OCI-LY3 (cell line): Measurements from ENCODE around the gene ANKMY2.

Source experiments
- H2AFZ ChIP-seq: fragments of 200-600, 300-600 bp; shearing (Covaris generic); 2 replicates; pipeline ENCODE4 v1.6.0; 2014; ENCODE audit warnings: antibody characterized with exemption, low read depth, low read length
- H3K27ac ChIP-seq: fragments of 200-600, 300-600 bp; sonication (generic); 2 replicates; pipeline ENCODE4 v1.5.1; 2014; ENCODE audit warnings: mild to moderate bottlenecking, low read length, moderate library complexity, mixed read lengths
- H3K27me3 ChIP-seq: fragments of 200-600, 300-600 bp; sonication (generic); 2 replicates; pipeline ENCODE4 v1.6.1; 2014; ENCODE audit warnings: low read depth, low read length, mixed read lengths
- H3K36me3 ChIP-seq: fragments of 200-600, 300-600 bp; sonication (generic); replicated peaks from 2 replicates; pipeline ENCODE3; 2014; ENCODE audit warnings: low read depth, low read length, mixed read lengths
- H3K4me1 ChIP-seq: fragments of 300-600, 200-600 bp; sonication (generic); 2 replicates; pipeline ENCODE4 v1.6.1; 2014; ENCODE audit warnings: low read length, mixed read lengths
- H3K4me2 ChIP-seq: fragments of 200-600, 300-600 bp; sonication (generic); 2 replicates; pipeline ENCODE4 v1.6.1; 2014; ENCODE audit warnings: low read length, mixed read lengths
- H3K4me3 ChIP-seq: fragments of 300-600, 200-600 bp; sonication (generic); 2 replicates; pipeline ENCODE4 v1.5.1; 2014; ENCODE audit warnings: antibody characterized with exemption, mild to moderate bottlenecking, low read length, moderate library complexity
- H3K79me2 ChIP-seq: fragments of 300-600, 200-600 bp; shearing (Covaris generic); 2 replicates; pipeline ENCODE4 v1.6.1; 2014; ENCODE audit warnings: mild to moderate bottlenecking, low read length, mixed read lengths
- H3K9ac ChIP-seq: fragments of 300-600, 200-600 bp; shearing (Covaris generic); 2 replicates; pipeline ENCODE4 v1.6.0; 2014; ENCODE audit warnings: mild to moderate bottlenecking, low read length, moderate library complexity
- H3K9me3 ChIP-seq: fragments of 200-600, 300-600 bp; shearing (Covaris generic); 2 replicates; pipeline ENCODE4 v1.6.1; 2014; ENCODE audit warnings: low read length, mixed read lengths; ENCODE audit not compliant: insufficient read depth
- H4K20me1 ChIP-seq: fragments of 200-600, 300-600 bp; sonication (generic); 2 replicates; pipeline ENCODE4 v1.6.1; 2016; ENCODE audit warnings: low read length, mixed read lengths; ENCODE audit not compliant: insufficient read depth
- EZH2phosphoT487 ChIP-seq: fragments of 200-600 bp; shearing (Covaris generic); IDR thresholded peaks from 2 replicates; pipeline ENCODE4 v1.6.1; 2018; ENCODE audit warnings: antibody characterized with exemption, mixed run types, low read depth
- TF ChIP-seq, protein P1 (sequence below): fragments of 200-600, 300-600 bp; sonication (generic); IDR thresholded peaks from 2 replicates; pipeline ENCODE4 v1.5.1; 2014; ENCODE audit warnings: antibody characterized with exemption, low read length, low read depth

Gene ANKMY2

DNA sequence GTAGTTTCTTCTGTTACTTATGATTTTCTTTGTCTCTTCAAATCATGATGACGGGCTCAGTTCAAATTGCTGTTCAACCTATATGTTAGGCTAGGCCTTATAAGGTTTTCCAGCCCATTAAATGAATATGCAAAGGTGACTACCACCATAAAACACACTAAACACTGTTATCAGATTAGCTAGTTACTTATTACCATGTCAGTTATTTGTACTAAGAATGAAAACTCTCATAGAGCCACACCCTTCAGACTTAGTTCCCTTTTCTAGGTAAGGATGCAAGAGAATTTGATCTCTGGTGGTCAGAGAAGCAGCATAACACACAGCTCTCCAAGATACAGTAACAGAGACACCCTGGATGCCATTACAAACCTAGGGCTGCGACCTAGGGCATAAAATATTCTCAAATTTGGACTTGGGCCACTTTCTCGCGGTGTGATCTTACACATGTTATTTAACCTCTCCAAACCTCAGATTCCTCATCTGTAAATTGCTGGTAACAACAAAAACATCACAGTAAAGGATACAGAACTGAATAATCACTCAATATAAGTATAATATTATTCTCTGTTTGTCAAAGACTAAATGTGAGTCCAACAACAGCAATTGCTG lies 35.6 kb downstream of the ANKMY2 start:
- Histone ChIP-seq H2AFZ (no peak overlapping the region), H3K9ac (no peak overlapping the region; the same call in 1 of the 2 replicates), H4K20me1 (no peaks in the 10 kb centered on the region), H3K36me3 (peaks cover 9% of the 10 kb centered on the region), H3K4me3 (peak overlapping the region; percentile 45; the same call in 1 of the 2 replicates), H3K27ac (peak overlapping the region; percentile 29; the same call in 1 of the 2 replicates), H3K9me3 (no peaks in the 10 kb centered on the region), H3K4me2 (peak overlapping the region; percentile 63), H3K79me2 (no peaks in the 10 kb centered on the region), H3K4me1 (peaks cover 30% of the 10 kb centered on the region), H3K27me3 (no peaks in the 10 kb centered on the region)
- TF ChIP-seq EZH2phosphoT487 = no peak
- TF ChIP-seq, protein P1, sequence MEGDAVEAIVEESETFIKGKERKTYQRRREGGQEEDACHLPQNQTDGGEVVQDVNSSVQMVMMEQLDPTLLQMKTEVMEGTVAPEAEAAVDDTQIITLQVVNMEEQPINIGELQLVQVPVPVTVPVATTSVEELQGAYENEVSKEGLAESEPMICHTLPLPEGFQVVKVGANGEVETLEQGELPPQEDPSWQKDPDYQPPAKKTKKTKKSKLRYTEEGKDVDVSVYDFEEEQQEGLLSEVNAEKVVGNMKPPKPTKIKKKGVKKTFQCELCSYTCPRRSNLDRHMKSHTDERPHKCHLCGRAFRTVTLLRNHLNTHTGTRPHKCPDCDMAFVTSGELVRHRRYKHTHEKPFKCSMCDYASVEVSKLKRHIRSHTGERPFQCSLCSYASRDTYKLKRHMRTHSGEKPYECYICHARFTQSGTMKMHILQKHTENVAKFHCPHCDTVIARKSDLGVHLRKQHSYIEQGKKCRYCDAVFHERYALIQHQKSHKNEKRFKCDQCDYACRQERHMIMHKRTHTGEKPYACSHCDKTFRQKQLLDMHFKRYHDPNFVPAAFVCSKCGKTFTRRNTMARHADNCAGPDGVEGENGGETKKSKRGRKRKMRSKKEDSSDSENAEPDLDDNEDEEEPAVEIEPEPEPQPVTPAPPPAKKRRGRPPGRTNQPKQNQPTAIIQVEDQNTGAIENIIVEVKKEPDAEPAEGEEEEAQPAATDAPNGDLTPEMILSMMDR = no peak

DNA sequence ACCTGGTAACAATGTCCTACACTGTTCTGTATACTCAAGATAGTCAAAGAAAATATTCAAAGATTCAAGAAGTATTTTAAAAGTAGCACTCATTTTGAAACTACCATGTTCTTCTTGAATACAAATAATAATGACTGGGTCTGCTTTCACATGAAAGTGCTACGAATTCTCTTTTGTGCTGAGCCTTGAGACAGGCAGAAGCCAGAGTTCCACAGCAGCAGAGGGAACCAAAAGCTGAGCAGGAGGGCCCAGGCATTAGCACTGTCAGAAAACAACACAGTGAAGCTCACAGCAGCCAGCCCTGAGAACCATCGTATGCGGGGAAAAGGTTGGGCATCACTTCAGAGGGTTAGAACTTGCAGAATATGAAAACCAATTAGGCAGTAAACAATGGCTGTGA lies 38.9 kb downstream of the ANKMY2 start:
- H3K79me2 ChIP-seq = no peaks in the 10 kb centered on the region
- no peak for TF ChIP-seq EZH2phosphoT487
- TF ChIP-seq, protein P1 = no peak
- peaks cover 30% of the 10 kb centered on the region for H3K4me1 ChIP-seq
- H3K27me3 ChIP-seq = no peaks in the 10 kb centered on the region
- H3K4me3 ChIP-seq = no peak overlapping the region
- no peaks in the 10 kb centered on the region for H4K20me1 ChIP-seq
- H3K9me3 ChIP-seq = no peaks in the 10 kb centered on the region
- peaks cover 9% of the 10 kb centered on the region for H3K36me3 ChIP-seq
- H3K4me2 ChIP-seq = peak overlapping the region; percentile 43
- no peak overlapping the region for H3K9ac ChIP-seq
- no peak overlapping the region for H2AFZ ChIP-seq
- H3K27ac ChIP-seq = peak overlapping the region; percentile 73

DNA sequence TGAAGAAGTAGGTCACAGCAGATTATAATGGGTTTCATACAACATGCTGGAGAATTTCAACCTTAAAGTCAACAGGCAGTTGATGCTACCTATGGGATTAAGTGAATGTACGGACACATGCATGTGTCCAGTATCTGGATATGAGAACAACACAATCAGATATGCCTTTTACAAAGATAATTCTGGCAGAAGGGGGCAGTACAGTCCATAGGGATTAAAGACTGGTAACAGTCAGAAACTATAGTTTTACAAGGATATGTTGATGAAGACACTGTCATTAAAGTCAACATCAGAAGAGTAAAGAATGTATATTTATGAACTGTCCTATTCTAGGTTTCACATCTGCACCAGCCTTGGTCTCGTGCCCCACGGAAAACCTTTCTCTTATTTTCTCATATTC lies 41.5 kb downstream of the ANKMY2 start:
- H3K4me1 ChIP-seq = peaks cover 25% of the 10 kb centered on the region
- H2AFZ ChIP-seq = no peak overlapping the region
- H3K27ac ChIP-seq = no peak overlapping the region
- H3K27me3 ChIP-seq = no peaks in the 10 kb centered on the region
- no peaks in the 10 kb centered on the region for H4K20me1 ChIP-seq
- no peaks in the 10 kb centered on the region for H3K9me3 ChIP-seq
- TF ChIP-seq, protein P1 = peak; percentile 44
- no peak for TF ChIP-seq EZH2phosphoT487
- no peak overlapping the region for H3K4me2 ChIP-seq
- H3K79me2 ChIP-seq = no peaks in the 10 kb centered on the region
- no peak overlapping the region for H3K9ac ChIP-seq
- no peak overlapping the region for H3K4me3 ChIP-seq
- H3K36me3 ChIP-seq = peaks cover 7% of the 10 kb centered on the region

DNA sequence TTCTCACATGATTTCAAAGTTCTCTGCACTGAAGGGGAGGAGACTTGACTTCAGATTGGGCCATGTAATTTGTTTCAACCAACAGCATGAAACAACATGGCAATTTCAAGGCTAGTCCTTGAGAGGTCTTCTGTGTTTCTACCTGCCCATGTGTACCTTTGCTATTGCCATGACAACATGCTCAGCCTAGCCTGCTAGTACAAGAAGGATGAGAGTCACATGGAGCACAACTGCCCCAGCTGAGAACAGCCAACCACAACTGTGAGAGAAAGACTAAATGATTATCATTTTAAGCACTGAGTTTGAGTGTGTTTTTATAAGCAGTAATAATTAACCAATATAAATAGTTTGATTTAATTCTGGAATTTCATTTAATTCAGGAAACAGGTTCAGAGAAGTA lies 41.9 kb downstream of the ANKMY2 start:
- Histone ChIP-seq H3K9ac (no peak overlapping the region), H3K27me3 (no peaks in the 10 kb centered on the region), H3K79me2 (no peaks in the 10 kb centered on the region), H3K36me3 (peaks cover 6% of the 10 kb centered on the region), H3K27ac (no peak overlapping the region), H3K4me2 (no peak overlapping the region), H3K4me1 (peaks cover 24% of the 10 kb centered on the region), H3K4me3 (no peak overlapping the region), H2AFZ (no peak overlapping the region), H4K20me1 (no peaks in the 10 kb centered on the region), H3K9me3 (no peaks in the 10 kb centered on the region)
- TF ChIP-seq EZH2phosphoT487 = no peak
- TF ChIP-seq, protein P1 = no peak
